ENCODE data around the gene WFS1. TPM values are rescaled to one million over a fixed set of nuclear protein-coding genes. Genes with fewer than 3 reads are reported as not detected.

Gene WFS1
- total RNA-seq, 1 experiment from 2014 or later: 21.5 TPM

DNA sequence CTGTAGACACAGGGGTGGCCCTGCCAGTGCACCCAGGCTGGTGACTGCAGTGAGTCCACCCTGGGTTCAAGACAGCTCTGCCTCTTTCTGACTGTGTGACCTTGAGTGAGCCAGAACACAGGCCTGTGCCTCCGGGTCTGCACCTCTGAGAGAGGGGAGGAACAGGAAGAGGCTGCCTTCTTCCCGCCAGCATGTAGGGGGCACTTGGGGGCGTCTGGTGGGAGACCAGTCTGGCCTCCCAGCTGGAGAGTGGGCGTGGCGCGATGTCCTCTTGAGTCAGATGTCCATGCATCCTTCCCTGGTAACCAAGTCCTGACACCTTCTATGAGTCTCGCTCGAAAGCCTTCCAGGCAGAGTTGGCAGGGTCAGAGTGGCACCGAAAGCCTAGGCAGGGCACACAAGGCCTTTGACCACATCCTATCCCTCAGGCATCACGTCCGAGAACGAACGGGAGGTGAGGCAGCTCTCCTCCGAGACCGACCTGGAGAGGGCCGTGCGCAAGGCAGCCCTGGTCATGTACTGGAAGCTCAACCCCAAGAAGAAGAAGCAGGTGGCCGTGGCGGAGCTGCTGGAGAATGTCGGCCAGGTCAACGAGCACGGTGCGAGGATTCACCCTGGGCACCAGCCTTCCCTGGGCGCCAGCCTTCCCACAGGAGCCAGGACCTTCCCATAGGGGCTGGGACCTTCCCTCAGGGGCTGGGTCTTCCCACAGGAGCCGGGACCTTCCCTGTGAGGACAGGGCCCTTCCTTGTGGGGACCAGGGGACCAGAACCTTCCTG, 21.3 kb downstream of the WFS1 start:
- Histone ChIP-seq H3K36me3 (ENCODE audit: control insufficient read depth in 1 of 2, insufficient read depth in 2 of 2, low read length in 2 of 2) (no peaks in the 10 kb centered on the region), H4K20me1 (ENCODE audit: insufficient read depth) (no peaks in the 10 kb centered on the region), H2AFZ (ENCODE audit: low read depth, low read length, poor library complexity, severe bottlenecking) (no peak overlapping the region), H3K27me3 (ENCODE audit: insufficient read depth, low read length) (no peaks in the 10 kb centered on the region), H3K4me3 (replicated peaks in 1 of 2; ENCODE audit: low read depth in 1 of 2, low read length in 2 of 2) (no peak overlapping the region), H3K4me1 (ENCODE audit: control insufficient read depth in 1 of 2, insufficient read depth in 2 of 2, low read length in 2 of 2) (no peaks in the 10 kb centered on the region), H3K27ac (ENCODE audit: low read depth, low read length) (no peak overlapping the region), H3K9me2 (ENCODE audit: insufficient read depth) (no peaks in the 10 kb centered on the region), H3K9ac (ENCODE audit: low read length) (no peak overlapping the region), H3K9me3 (ENCODE audit: control insufficient read depth in 1 of 2, insufficient read depth in 1 of 2, low read depth in 1 of 2, low read length in 2 of 2) (no peaks in the 10 kb centered on the region), H3K79me2 (ENCODE audit: insufficient read depth, low read length) (no peaks in the 10 kb centered on the region), H3K4me2 (ENCODE audit: low read length) (no peak overlapping the region)
- DNase-seq (ENCODE audit: low read depth, low spot score) (no peak), ATAC-seq (peak; percentile 22; the same call in 1 of the 2 replicates)
- POLR2A ChIA-PET: no interaction called here
- CTCF ChIA-PET: no interaction called here
- BruUV-seq (replicated peaks): no TSS peak
- TF ChIP-seq, protein P1, sequence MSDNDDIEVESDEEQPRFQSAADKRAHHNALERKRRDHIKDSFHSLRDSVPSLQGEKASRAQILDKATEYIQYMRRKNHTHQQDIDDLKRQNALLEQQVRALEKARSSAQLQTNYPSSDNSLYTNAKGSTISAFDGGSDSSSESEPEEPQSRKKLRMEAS (IDR thresholded peaks at IDR 0.05): no peak
- no peak for TF ChIP-seq EZH2phosphoT487 (IDR thresholded peaks at IDR 0.05; ENCODE audit: borderline replicate concordance)
- TF ChIP-seq EZH2 (IDR thresholded peaks at IDR 0.05): no peak
- TF ChIP-seq JUND (IDR thresholded peaks at IDR 0.05): no peak
- TF ChIP-seq SIN3A (IDR thresholded peaks at IDR 0.05; ENCODE audit: low read depth): no peak
- TF ChIP-seq, protein P2, sequence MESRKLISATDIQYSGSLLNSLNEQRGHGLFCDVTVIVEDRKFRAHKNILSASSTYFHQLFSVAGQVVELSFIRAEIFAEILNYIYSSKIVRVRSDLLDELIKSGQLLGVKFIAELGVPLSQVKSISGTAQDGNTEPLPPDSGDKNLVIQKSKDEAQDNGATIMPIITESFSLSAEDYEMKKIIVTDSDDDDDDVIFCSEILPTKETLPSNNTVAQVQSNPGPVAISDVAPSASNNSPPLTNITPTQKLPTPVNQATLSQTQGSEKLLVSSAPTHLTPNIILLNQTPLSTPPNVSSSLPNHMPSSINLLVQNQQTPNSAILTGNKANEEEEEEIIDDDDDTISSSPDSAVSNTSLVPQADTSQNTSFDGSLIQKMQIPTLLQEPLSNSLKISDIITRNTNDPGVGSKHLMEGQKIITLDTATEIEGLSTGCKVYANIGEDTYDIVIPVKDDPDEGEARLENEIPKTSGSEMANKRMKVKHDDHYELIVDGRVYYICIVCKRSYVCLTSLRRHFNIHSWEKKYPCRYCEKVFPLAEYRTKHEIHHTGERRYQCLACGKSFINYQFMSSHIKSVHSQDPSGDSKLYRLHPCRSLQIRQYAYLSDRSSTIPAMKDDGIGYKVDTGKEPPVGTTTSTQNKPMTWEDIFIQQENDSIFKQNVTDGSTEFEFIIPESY (IDR thresholded peaks at IDR 0.05; ENCODE audit: extremely low read depth, insufficient replicate concordance, low read length): no peak
- no peak for TF ChIP-seq FOSL1 (IDR thresholded peaks at IDR 0.05; ENCODE audit: low read depth)
- TF ChIP-seq EGR1 (IDR thresholded peaks at IDR 0.05; ENCODE audit: low read depth): no peak
- RAD21 ChIA-PET (ENCODE audit: low non-redundant PET in 1 of 2, low total read pairs in 2 of 2, uncharacterized antibody in 2 of 2, unreplicated experiment in 2 of 2): no interaction called here
- intact Hi-C loops (cut with micrococcal nuclease): no loop called here

All from HCT116 (cell line).